ENCODE measurements around the gene PDZD4.

PDZD4 gene

DNA sequence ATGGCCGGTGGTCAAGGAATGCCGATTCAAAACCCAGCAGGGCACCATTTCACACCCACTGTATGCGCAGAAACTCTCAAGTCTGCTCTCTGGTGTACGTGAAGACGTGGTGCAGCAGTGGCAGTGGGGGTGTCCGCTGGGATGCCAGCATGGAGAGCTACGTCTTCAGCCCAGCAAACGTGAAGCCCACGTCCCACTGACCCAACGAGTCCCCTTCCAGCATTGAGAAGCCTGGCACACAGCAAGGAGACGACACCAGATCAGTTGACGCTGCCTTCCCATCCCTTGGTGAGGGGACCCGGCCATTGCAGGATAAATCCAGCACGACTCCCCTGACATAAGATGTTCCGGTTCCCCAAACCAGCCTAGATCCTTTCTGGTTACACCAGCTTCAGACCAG lies 68.5 kb downstream of the PDZD4 start:
- no peak for TF ChIP-seq TAF1 (IDR thresholded peaks at IDR 0.05; ENCODE audit: borderline replicate concordance, insufficient read depth, low read length)
- TF ChIP-seq FOXP2 (optimal IDR thresholded peaks at IDR 0.05; ENCODE audit: borderline replicate concordance, extremely low read depth, extremely low read length, insufficient read depth) = no peak
- TF ChIP-seq, protein P1, sequence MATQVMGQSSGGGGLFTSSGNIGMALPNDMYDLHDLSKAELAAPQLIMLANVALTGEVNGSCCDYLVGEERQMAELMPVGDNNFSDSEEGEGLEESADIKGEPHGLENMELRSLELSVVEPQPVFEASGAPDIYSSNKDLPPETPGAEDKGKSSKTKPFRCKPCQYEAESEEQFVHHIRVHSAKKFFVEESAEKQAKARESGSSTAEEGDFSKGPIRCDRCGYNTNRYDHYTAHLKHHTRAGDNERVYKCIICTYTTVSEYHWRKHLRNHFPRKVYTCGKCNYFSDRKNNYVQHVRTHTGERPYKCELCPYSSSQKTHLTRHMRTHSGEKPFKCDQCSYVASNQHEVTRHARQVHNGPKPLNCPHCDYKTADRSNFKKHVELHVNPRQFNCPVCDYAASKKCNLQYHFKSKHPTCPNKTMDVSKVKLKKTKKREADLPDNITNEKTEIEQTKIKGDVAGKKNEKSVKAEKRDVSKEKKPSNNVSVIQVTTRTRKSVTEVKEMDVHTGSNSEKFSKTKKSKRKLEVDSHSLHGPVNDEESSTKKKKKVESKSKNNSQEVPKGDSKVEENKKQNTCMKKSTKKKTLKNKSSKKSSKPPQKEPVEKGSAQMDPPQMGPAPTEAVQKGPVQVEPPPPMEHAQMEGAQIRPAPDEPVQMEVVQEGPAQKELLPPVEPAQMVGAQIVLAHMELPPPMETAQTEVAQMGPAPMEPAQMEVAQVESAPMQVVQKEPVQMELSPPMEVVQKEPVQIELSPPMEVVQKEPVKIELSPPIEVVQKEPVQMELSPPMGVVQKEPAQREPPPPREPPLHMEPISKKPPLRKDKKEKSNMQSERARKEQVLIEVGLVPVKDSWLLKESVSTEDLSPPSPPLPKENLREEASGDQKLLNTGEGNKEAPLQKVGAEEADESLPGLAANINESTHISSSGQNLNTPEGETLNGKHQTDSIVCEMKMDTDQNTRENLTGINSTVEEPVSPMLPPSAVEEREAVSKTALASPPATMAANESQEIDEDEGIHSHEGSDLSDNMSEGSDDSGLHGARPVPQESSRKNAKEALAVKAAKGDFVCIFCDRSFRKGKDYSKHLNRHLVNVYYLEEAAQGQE (IDR thresholded peaks at IDR 0.05; ENCODE audit: insufficient read depth in 1 of 2, low read depth in 2 of 2, low read length in 2 of 2) = no peak
- no peak for TF ChIP-seq SIN3A (IDR thresholded peaks at IDR 0.05; ENCODE audit: borderline replicate concordance, insufficient read depth, low read length)
- TF ChIP-seq POLR2AphosphoS5 (IDR thresholded peaks at IDR 0.05; ENCODE audit: low read depth, low read length) = no peak

DNA sequence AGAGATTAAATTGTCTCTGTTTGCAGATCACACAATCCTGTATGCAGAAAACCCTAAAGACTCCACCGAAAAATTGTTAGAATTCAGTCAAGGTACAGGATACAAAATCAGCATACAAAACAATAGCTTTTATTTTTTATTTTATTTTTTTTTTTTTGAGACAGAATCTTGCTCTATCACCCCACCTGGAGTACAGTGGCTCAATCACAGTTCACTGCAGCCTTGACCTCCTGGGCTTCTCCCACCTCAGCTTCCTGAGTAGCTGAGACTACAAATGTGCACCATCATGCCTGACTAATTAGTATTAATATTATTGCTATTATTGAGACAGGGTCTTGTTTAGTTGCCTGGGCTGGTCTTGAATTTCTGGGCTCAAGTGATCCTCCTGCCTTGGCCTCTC lies 75.2 kb downstream of the PDZD4 start:
- TF ChIP-seq, protein P1 (IDR thresholded peaks at IDR 0.05; ENCODE audit: insufficient read depth in 1 of 2, low read depth in 2 of 2, low read length in 2 of 2) = no peak
- TF ChIP-seq SIN3A (IDR thresholded peaks at IDR 0.05; ENCODE audit: borderline replicate concordance, insufficient read depth, low read length) (no peak), POLR2AphosphoS5 (IDR thresholded peaks at IDR 0.05; ENCODE audit: low read depth, low read length) (no peak), TAF1 (IDR thresholded peaks at IDR 0.05; ENCODE audit: borderline replicate concordance, insufficient read depth, low read length) (no peak), FOXP2 (optimal IDR thresholded peaks at IDR 0.05; ENCODE audit: borderline replicate concordance, extremely low read depth, extremely low read length, insufficient read depth) (no peak)
